Fibroblast of peridontal ligament (primary cell): ENCODE data around the gene CRACR2B.

Experiments
- DNase-seq: peaks from one replicate; pipeline ENCODE4 v3.0.0-alpha.2; 2010; ENCODE audit errors: extremely low read depth

Gene CRACR2B

DNA sequence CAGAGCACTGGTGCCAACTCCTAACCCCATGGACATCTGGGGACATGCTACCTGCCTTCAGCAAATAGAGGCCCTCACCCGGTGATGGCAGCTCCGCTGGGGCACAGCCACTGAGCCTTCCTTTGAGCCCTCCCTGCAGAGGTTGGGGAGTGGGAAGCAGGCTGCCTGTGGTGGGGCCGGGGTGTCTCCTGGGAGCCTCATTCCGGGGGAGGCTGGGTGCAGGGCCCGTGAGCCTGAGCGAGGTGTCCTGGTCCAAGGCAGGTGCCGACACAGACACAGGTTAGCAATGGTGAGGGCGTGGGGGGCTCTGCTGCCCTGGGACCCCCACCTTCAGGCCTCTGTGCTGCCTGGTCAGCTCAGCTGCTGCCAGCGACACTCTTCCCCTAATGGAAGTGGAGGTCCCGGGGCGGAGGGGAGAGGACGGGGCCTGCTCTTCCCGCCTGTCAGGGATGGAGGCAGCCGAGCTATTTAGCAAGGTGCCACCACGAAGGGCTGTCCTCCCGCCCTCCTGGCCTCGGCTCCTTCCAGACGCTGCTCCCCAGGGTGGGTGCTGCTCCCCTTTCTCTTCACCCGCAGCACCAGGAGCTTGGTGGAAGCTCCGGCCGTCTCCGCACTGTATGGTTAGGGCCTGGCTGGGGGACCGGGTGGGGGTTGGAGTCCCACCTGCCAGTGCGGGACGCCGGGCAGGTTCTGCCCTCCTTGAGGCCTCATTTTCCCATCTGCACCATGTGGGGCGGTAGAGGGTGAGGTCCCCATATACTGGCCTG, 26.1 kb downstream of the CRACR2B start:
- DNase-seq, result no peak

DNA sequence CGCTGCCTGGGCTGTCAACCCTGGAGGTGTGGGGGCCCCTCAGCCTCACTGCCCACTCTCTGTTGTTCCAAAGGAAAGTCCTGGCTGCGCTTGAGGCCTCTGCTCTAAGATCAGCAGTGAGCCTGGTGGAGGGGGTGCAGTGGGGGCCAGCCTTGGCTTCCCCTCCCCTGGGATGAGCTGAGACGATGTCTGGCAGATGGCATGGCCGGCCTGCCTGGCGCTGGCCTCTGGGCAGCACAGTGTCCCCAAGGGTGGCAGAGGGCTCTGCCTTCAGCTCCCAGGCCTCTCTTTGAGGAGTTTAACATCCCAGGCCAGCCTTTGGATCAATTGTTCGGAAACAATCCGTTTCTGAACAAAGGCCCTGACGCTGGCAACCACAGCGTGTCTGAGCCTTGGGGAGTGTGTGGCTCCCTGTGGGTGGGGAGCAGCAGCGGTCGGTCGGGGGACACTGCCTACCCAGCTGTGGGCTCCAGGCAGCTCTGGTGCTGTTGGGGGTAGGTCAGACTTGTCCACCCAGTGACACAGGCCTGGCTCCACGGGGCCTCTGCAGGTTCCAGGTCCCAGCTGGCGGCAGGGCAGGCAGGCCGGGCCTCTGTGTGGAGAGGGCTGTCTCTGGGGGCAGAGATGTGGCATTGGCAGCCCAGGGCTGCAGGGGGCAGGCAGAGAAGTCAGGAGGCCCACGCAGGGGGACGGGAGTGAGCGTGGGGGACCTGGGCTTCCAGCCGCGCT, 27.0 kb downstream of the CRACR2B start:
- no peak for DNase-seq

DNA sequence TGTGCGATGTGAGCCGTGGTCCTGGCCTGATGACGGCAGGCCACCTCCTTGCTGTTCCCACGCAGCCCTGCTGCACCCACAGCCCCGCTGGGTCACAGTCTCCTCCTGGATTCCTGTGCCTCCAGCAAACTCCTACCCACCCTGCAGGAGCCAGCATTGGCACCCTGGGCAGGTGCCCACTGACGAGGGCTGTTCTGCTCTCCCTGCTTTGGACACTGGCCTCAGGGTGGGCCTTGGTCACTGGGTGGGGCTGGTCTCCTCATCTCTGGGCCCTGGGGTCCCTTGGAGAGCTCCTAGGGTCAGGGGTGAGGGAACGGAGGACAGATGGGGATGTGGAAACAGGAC, 27.6 kb downstream of the CRACR2B start:
- no peak for DNase-seq

GRCh38 chr11:855796-856195, 28.1 kb downstream of the CRACR2B start:
- no peak for DNase-seq

DNA sequence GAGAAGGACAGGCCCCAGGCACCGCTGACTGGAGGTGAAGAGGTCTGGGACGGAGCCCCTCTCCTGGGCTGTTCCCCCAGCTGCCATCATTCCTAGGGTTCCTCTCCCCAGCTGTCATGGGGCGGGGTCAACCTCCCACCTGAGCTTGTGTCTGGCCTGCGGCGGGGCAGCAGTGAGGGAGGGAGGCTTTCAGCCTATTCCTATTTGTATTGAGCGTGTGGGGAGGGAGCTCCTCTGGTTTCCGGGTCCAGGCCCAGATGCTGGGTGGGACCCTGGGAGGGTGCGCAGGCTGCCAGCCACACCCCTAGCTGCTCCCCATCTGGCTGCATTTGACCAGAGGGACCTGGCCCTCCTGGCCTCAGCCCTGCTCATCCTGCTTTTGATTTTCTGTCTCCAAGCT, 28.7 kb downstream of the CRACR2B start:
- no peak for DNase-seq

- no peak for DNase-seq
Measured at GRCh38 chr11:858053-858761, 30.5 kb downstream of the CRACR2B start.

GRCh38 chr11:858762-859339, 31.1 kb downstream of the CRACR2B start:
- DNase-seq, result no peak

- peak; percentile 79 for DNase-seq
Measured at GRCh38 chr11:859394-860131, 31.8 kb downstream of the CRACR2B start.

- no peak for DNase-seq
Measured at GRCh38 chr11:860234-861104, 32.8 kb downstream of the CRACR2B start.

GRCh38 chr11:861105-861479, 33.4 kb downstream of the CRACR2B start:
- DNase-seq, result no peak

GRCh38 chr11:862081-862661, 34.5 kb downstream of the CRACR2B start:
- no peak for DNase-seq

DNA sequence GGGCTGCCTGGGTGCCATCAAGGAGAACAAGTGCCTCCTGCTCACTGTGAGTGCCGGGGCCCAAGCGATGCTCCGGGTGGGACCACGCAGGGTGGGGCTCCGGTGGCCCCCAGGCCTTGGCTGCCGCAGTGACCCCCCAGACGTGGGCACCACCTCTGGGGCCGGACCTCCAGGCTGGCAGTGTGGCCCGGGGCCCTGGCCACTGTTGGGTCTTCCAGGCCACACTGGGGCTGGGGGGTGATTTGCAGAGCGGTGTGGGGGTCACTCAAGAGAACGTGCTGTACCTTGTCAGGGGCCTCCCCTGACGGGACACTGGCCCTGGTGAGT, 34.9 kb downstream of the CRACR2B start:
- no peak for DNase-seq

- DNase-seq, result no peak
Measured at GRCh38 chr11:863023-863909, 35.5 kb downstream of the CRACR2B start.

DNA sequence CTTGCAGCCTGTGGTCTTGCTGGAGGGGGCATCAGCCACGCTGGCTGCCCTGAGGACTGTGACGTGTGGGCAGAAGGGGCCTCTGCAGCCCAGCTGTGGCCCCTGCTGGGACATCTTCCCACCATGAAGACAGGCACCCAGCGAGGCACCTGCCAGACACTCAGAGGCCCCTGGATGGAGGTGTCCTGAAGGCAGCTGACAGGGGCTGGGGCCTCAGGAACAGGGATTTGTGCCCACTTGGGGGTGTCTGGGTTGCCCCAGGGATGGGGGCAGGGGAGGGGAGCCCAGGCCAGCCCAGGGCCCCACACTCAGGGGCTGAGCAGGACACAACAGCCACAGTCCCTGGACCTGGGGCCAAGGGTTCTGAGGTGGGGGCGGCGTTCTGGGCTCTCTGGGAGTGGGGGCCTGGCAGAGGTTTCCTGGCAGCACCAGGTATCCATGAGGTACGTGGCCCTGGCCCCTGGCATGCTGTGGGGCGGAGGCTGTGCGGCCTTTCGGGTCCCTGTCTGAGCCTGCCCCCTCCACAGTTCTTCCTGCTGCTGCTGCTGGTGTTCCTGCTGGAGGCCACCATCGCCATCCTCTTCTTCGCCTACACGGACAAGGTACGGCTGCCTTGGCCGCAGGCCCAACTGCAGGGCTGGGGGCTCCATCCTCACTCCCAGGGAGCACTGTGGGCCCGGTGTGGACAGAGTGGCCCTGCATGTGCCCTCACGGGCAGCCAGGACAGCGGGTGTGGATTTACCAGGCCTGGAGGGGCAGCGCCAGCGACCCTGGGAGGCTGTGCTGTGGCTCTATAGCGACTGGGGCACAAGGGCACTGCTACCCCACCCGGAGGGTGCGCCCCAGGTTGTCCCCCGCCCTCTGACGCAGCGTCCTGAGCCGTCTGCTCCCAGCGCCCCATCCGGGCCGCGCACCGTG, 36.5 kb downstream of the CRACR2B start:
- DNase-seq, result no peak

- DNase-seq, result no peak
Measured at GRCh38 chr11:864898-865297, 37.2 kb downstream of the CRACR2B start.

DNA sequence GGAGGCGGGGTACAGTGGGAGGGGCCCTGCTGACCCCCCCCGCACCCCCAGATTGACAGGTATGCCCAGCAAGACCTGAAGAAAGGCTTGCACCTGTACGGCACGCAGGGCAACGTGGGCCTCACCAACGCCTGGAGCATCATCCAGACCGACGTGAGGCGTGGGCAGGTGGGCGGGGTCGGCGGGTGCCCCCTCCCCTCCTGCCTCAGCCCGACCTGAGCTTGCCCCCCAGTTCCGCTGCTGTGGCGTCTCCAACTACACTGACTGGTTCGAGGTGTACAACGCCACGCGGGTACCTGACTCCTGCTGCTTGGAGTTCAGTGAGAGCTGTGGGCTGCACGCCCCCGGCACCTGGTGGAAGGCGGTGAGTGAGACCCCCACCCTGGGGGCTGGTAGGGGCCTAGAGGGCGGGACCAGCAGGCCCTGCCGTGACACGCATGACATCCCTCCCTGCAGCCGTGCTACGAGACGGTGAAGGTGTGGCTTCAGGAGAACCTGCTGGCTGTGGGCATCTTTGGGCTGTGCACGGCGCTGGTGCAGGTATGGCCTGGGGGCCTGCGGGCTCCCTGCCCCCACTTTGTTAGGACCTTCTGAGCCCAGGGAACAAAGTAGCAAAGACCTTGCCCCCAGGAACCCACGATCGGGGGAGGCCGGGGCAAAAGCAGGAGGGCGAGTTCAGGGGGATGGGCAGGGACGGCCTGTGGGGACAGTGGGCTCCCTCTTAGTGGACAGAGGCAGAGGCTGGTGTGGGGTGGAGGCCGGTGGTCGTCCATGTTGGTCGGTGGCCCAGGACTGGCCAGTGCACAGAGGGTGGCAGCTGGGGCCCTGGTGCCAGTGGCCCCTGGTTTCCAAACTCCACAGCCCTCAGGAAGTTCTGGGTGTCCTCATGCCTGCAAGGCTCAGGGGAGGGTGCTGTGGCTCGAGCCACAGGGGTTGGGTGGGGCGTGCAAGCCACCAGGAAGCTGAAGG, 38.0 kb downstream of the CRACR2B start:
- no peak for DNase-seq

DNA sequence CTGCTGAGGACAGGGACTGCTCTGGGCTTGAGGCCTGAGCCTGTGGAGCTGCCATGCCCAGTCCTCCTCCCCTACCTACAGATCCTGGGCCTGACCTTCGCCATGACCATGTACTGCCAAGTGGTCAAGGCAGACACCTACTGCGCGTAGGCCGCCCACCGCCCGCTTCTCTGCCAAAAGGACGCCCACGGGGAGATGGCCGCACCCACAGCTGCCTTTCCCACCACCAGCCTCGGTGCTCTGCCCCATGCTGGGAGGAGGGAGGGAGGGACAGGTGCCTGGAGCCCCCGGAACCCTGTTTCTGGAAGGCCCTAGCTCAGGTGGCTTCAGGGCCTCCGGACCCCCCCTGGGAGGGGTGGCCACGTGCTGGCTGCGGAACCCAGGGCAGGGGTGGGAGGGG, 38.8 kb downstream of the CRACR2B start:
- DNase-seq, result no peak
